WTC11 (cell line): Measurements from ENCODE around the gene FRS3. TPM values are rescaled to one million over a fixed set of nuclear protein-coding genes. Genes with fewer than 3 reads are reported as not detected.

Experiments used
- ATAC-seq: fragments of 200-7000 bp; cut with Tn5 transposase; 2 replicates; pipeline ENCODE4 v1.10.0; 2021; ENCODE audit warnings: mild to moderate bottlenecking, moderate library complexity
- CTCF ChIA-PET: fragments of 300-600 bp; sonication (Branson Sonifier 250); formaldehyde crosslinking; loops from one replicate; lab custom pipeline; 2021; ENCODE audit warnings: antibody characterized with exemption; lab: Charles Lee
- POLR2A ChIA-PET: fragments of 350-600 bp; sonication (Branson Sonifier 250); formaldehyde crosslinking; loops from one replicate; lab custom pipeline; 2021; ENCODE audit warnings: antibody characterized with exemption; lab: Charles Lee
- DNase-seq: peaks from one replicate; pipeline ENCODE4 v3.0.0; 2021; ENCODE audit warnings: low spot score
- H3K27ac Mint-ChIP-seq: 2 replicates; pipeline ENCODE4 v1.8.0; 2021; ENCODE audit warnings: mixed read lengths
- H3K27me3 Mint-ChIP-seq: 2 replicates; pipeline ENCODE4 v1.8.0; 2021; ENCODE audit warnings: low read depth, mild to moderate bottlenecking, moderate library complexity, mixed read lengths
- H3K36me3 Mint-ChIP-seq: 2 replicates; pipeline ENCODE4 v1.8.0; 2021; ENCODE audit warnings: mixed read lengths
- H3K4me1 Mint-ChIP-seq: 2 replicates; pipeline ENCODE4 v1.8.0; 2022; ENCODE audit warnings: mixed read lengths
- H3K4me3 Mint-ChIP-seq: 2 replicates; pipeline ENCODE4 v1.8.0; 2021; ENCODE audit warnings: mild to moderate bottlenecking, moderate library complexity, mixed read lengths
- H3K9me3 Mint-ChIP-seq: 2 replicates; pipeline ENCODE4 v1.8.0; 2021; ENCODE audit warnings: mixed read lengths
- CBFB ChIP-seq: sonication (generic); formaldehyde crosslinking; IDR thresholded peaks from 2 replicates; pipeline ENCODE4 v1.8.1; 2022; ENCODE audit warnings: mild to moderate bottlenecking, low read depth, missing genetic modification reagents
- E2F5 ChIP-seq: sonication (generic); formaldehyde crosslinking; IDR thresholded peaks from 2 replicates; pipeline ENCODE4 v1.8.1; 2022; ENCODE audit warnings: mild to moderate bottlenecking, moderate library complexity, missing genetic modification reagents
- ESRRA ChIP-seq: sonication (generic); formaldehyde crosslinking; IDR thresholded peaks from 2 replicates; pipeline ENCODE4 v1.8.1; 2022; ENCODE audit warnings: mild to moderate bottlenecking, missing genetic modification reagents, borderline replicate concordance
- ETV6 ChIP-seq: sonication (generic); formaldehyde crosslinking; IDR thresholded peaks from 2 replicates; pipeline ENCODE4 v1.8.1; 2022; ENCODE audit warnings: mild to moderate bottlenecking, missing genetic modification reagents
- GABPB1 ChIP-seq: sonication (generic); formaldehyde crosslinking; IDR thresholded peaks from 2 replicates; pipeline ENCODE4 v1.8.1; 2023; ENCODE audit warnings: mild to moderate bottlenecking, missing genetic modification reagents
- HMGXB4 ChIP-seq: sonication (generic); formaldehyde crosslinking; IDR thresholded peaks from 2 replicates; pipeline ENCODE4 v1.8.1; 2023; ENCODE audit warnings: mild to moderate bottlenecking, moderate library complexity, missing genetic modification reagents
- KAT7 ChIP-seq: sonication (generic); formaldehyde crosslinking; IDR thresholded peaks from 2 replicates; pipeline ENCODE4 v1.8.1; 2023; ENCODE audit warnings: missing genetic modification reagents, mild to moderate bottlenecking, borderline replicate concordance
- NFATC4 ChIP-seq: fragments of 250-450 bp; sonication (Bioruptor Pico); IDR thresholded peaks from 2 replicates; pipeline ENCODE4 v1.9.0; 2021; ENCODE audit warnings: mild to moderate bottlenecking
- NFE2L1 ChIP-seq: sonication (generic); formaldehyde crosslinking; IDR thresholded peaks from 2 replicates; pipeline ENCODE4 v1.8.1; 2023; ENCODE audit warnings: missing genetic modification reagents
- SP1 ChIP-seq: sonication (generic); formaldehyde crosslinking; conservative IDR thresholded peaks from 2 replicates; pipeline ENCODE4 v1.8.1; 2022; ENCODE audit warnings: missing genetic modification reagents
- STAT6 ChIP-seq: sonication (generic); formaldehyde crosslinking; conservative IDR thresholded peaks from 2 replicates; pipeline ENCODE4 v1.8.1; 2023; ENCODE audit warnings: mild to moderate bottlenecking, low read depth, missing genetic modification reagents, moderate library complexity
- ZNF263 ChIP-seq: sonication (generic); formaldehyde crosslinking; IDR thresholded peaks from 2 replicates; pipeline ENCODE4 v1.8.1; 2022; ENCODE audit warnings: low read depth, mild to moderate bottlenecking, moderate library complexity, missing genetic modification reagents
- ZNF396 ChIP-seq: fragments of 250-450 bp; sonication (Bioruptor Pico); IDR thresholded peaks from 2 replicates; pipeline ENCODE4 v1.8.0; 2021; ENCODE audit warnings: mild to moderate bottlenecking, moderate library complexity, borderline replicate concordance
- ZNF532 ChIP-seq: fragments of 250-450 bp; sonication (Bioruptor Pico); IDR thresholded peaks from 2 replicates; pipeline ENCODE4 v1.9.0; 2021; ENCODE audit warnings: mild to moderate bottlenecking, borderline replicate concordance
- total RNA-seq: library from RNA; stranded (reverse); gene quantifications from 3 replicates; pipeline ENCODE4 v1.2.3, GENCODE V29; 2021

FRS3 gene
- total RNA-seq, 1 experiment from 2014 or later: 7.8 TPM

- POLR2A ChIA-PET: interaction anchor here (1.0 to 2.0 kb wide), 5 partner anchors 109 to 263 kb away, joined by 3 to 9 read pairs (median 6); partner anchors contain the start of genes BYSL, MED20 and TAF8
- Mint-ChIP-seq H3K9me3 (no peaks in the 10 kb centered on the region), H3K27ac (peak overlapping the region; percentile 97), H3K27me3 (peaks cover 45% of the 10 kb centered on the region), H3K4me3 (peak overlapping the region; percentile 96), H3K4me1 (peaks cover 25% of the 10 kb centered on the region), H3K36me3 (peaks cover 19% of the 10 kb centered on the region)
- TF ChIP-seq KAT7 (CRISPR knock-in tag) (0 out of 2 replicates have a peak, but pooled peaks have one; percentile 44), NFATC4 (CRISPR knock-in tag) (no peak), ETV6 (CRISPR knock-in tag) (0 out of 2 replicates have a peak, but pooled peaks have one; percentile 52), NFE2L1 (CRISPR knock-in tag) (peak; percentile 31; the same call in 1 of the 2 replicates), ZNF396 (CRISPR knock-in tag) (no peak), ESRRA (CRISPR knock-in tag) (peak; percentile 51; the same call in 1 of the 2 replicates), HMGXB4 (CRISPR knock-in tag) (peak; percentile 99), CBFB (CRISPR knock-in tag) (no peak), E2F5 (peak; percentile 61; the same call in 1 of the 2 replicates), ZNF263 (no peak), STAT6 (no peak), ZNF532 (CRISPR knock-in tag) (no peak), GABPB1 (peak; percentile 73), SP1 (CRISPR knock-in tag) (peak; percentile 74)
- ATAC-seq (peak; percentile 74), DNase-seq (peak; percentile 88)
- CTCF ChIA-PET: interaction anchor here (0.6 to 4.7 kb wide), 77 partner anchors 8 to 777 kb away, joined by 3 to 71 read pairs (median 4); partner anchors contain the start of genes BYSL, C6orf132, CCND3 and MED20
Observed at GRCh38 chr6:41786451-41787218, 6.9 kb upstream of the FRS3 start.
